T-helper 1 cell (primary cell): ENCODE results near the gene PIGQ.

Source experiments
- DNase-seq, 5 donors: peaks; one replicate each; pipeline ENCODE4 v3.0.0-alpha.2; 2012 to 2020
- total RNA-seq, 4 donors: gene quantifications; one replicate each; lab custom pipeline; 2026; lab: John Stamatoyannopoulos, UW

PIGQ gene
- total RNA-seq, result 15.8 to 21.1 (median 18.2) reads per million in 4 donors

GRCh38 chr16:569445-570254 lies at the start of gene PIGQ:
Gene PIGQ (plus strand): TSS chr16:569968. CDS start chr16:574075, 4,107 bp downstream.
- DNase-seq, result peak; percentile 44 to 72 (median 50)

GRCh38 chr16:520847-521246 lies 48.9 kb upstream of the PIGQ start:
- DNase-seq, result no peak

DNA sequence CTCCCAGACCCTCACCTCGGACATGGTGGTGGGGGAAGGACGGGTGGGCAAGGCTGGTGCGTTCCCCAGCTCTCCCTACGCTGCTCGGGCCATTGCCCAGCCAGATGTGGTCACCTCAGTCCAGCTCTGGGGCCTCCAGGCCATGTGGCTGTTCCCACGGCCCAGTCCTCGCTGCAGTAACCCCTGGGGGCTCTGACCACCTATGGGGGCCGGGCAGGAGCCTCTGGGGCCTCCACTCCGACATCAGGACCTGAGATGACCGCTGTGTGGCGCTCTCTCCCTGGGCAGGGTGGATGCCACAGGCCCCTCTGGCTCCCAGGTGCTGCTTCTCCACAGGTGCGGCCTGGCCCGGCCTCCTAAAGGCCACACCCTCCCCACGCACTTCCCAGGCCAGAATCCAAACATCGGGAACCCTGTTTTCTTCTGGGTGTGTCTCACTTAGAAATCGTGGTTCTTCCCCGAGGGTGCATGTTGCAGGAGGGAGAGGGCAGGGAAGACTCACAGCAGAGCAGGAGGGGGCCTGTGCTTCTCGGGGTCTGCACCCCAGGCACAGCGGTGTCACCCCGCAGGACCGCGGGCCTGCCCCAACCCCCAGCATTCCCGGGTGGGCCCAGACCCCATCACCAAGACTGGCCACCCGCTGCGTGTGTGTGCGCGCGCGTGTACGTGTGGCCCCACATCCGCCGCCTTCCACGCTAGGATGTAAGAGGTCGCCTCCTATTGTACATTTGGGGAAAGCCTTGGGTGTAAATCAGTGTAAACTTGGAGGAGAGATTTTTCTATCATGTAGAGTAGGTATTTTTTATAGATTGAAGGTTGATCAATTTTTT lies 48.2 kb upstream of the PIGQ start:
- no peak for DNase-seq

DNA sequence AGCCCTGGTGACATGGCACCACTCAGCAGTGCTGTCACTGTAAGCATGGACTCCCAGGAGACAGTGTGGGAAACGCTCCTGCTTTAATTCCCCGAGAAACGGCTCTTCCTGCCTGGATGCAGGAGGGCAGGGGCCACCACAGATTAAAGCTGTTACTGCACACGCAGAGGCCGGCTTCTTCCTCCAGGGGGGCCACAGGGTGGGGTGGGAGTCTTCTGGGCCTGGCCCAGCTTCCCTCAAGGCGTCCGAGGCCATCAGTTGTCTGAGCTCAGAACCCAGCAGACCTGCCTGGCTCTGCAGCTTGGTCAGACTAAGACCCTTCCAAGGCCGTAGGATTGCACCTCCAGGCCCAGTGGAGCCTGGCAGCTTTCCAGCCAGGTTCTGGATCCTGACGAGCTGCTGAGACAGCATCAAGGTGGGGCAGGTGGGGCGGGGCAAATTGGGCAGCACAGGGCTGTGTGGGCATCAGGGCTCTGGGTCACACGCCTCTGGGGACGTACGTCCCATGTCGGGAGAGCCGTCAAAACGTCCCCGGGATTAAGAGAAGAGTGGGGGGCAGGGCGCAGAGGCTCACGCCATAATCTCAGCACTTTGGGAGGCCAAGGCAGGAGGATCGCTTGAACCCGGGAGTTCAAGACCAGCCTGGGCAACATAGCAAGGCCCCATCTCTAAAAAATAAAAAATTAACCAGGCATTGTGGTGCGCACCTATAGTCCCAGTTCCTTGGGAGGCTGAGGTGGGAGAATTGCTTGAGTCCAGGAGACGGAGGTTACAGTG lies 47.3 kb upstream of the PIGQ start:
- DNase-seq, result no peak

GRCh38 chr16:523097-523741 lies 46.5 kb upstream of the PIGQ start:
- no peak for DNase-seq

DNA sequence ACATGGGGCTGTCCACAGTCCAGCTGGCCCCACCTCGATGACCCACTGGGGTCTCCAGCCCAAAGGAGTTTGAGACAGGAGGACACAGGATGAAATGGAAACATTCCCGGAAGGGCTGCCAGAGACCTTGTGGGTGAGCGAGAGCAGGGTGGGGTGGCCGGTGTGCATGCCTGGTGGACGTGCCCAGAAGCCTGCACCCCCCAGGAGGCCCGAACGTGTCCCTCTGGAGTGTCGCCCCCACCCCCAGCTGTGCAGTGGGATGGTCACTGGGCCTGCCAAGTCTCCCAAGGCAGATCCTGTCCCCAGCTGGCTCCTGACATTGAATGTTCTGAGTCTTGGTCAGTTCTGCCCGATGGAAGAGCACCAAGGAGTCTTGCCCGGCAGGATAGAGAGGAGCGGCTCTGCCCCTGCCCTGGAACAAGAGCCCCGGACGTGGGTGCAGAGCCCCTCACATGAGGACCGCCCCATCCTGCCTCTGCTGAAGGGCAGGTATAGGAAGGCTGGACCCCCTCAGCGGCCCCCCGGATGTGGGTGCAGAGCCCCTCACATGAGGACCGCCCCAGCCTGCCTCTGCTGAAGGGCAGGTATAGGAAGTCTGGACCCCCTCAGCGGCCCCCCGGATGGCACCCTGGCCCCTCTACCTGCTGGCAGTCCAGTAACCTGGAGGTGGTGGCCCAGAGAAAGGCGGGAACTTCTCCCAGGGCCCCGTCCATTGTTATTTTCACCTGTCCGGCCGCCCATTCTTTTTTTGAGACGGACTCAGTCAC lies 45.3 kb upstream of the PIGQ start:
- no peak for DNase-seq

DNA sequence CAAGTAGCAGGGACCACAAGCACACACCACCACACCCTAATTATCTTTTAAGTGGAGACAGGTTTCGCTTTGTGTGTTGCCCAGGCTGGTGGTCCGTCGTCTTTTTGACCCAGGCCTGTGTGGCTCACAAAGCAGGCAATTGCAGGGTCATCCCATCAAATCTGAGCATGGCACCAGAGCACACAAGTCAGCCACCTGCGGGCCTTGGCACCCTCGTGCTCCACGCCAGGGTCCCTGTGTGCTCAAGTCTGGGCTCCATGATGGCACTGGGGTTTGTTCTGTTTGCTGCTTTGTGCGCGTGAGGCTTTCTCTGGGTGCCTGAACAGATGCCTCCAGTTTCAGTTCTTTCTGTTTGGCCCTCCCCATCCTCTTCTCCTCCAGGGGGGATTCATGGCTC lies 44.6 kb upstream of the PIGQ start:
- DNase-seq, result no peak

GRCh38 chr16:525520-526180 lies 44.1 kb upstream of the PIGQ start:
- DNase-seq, result peak in 1 of 5 donors; percentile 88

GRCh38 chr16:526181-527014 lies 43.4 kb upstream of the PIGQ start:
- DNase-seq, result peak in 1 of 5 donors; percentile 2

DNA sequence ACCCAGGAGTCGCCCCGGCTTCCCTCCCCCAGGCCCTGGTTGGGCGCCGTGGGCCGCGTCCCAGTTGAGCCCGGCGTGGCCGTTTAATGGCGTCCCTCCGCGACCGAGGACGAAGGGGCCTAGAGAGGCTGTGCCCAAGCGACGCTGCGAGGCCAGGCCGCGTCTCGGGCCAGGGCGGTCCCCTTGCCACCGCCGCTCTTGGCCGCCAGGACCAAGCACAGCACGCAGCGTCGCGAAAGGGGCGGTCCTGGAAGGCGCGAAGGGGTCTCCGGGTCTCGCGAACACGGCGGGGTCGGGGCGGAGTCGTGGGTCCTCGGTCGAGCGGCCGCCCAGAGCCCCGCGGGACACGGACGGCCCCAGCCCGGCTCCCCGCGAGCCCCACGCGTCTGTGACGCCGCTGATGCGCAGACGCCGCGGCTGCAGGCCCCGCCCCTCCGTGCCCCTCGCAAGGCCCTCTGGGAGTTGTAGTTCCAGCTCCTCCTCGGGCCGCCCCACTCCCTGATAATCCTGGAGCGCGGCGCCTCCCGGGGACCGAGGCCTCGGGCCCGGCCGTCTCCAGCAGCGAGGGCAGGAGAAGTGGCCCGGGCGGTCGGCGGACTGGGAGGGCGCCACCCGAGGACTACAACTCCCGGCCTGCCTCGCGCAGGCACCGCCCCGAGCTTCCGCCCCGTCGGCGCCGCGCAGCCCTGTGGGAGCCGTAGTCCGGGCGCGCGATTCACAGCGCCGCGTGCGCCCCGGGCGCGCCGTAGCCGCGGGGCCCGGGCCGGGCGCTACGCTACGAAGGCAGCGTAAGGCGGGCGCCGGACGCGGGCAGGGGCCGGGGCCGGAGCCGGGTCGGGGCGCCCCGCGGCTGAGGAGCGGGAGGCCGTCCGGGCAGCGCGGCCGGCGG lies 42.5 kb upstream of the PIGQ start, which contains the start of gene CAPN15:
Gene CAPN15, plus strand, starts transcription at position 698 of the 889 bp plus-strand sequence. CDS start 19,127 bp downstream, outside the sequence.
- DNase-seq, result peak; percentile 74 to 87 (median 79)

DNA sequence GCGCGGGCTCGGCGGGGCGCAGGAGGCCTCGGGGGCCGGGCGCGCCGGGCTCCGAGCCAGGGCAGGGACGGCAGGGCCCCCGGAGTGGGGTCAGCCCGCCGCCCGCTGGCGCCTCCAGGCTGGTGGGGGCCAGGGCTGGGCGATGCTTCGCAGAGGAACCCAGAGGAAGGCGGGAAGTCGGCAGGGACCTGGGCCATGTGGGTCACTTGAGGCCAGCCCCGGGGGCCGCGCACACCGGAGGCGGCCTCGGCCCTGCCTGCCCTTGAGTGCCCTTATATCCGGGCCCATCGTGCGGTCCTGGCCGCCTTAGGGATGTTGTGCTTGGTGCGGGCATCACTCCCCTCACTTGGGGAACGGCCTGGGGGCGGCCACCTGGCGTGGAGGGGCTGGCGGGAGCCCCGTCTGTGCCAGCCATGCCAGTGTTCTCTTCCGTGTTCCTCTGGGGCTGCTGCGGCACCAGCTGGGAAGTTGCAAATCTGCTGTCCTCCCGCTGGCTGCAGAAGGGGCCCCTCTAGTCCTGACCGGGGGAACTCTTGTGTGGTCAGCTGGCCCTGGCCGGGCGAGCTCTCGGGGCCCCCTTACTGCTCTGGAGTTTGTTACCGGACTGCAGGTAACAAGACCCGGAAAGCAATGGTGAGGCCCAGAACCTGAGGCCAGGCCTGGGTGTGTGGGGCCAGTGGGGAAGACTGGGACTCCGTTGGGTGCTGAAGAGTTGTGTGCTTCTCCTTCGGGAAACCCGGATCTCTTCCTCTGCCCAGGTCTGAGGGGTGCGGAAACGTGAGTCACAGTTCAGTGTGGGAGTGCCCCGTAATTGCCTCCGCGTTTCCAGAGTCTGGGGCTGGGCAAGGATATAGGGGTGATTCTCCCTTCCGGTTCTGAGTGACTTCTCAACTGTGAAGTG lies 41.4 kb upstream of the PIGQ start:
- peak in 2 of 5 donors; percentile 21 to 36 for DNase-seq

- DNase-seq, result peak in 1 of 5 donors; percentile 52
Observed at GRCh38 chr16:529012-529575, 40.7 kb upstream of the PIGQ start.

- no peak for DNase-seq
Observed at GRCh38 chr16:530111-530817, 39.5 kb upstream of the PIGQ start.

DNA sequence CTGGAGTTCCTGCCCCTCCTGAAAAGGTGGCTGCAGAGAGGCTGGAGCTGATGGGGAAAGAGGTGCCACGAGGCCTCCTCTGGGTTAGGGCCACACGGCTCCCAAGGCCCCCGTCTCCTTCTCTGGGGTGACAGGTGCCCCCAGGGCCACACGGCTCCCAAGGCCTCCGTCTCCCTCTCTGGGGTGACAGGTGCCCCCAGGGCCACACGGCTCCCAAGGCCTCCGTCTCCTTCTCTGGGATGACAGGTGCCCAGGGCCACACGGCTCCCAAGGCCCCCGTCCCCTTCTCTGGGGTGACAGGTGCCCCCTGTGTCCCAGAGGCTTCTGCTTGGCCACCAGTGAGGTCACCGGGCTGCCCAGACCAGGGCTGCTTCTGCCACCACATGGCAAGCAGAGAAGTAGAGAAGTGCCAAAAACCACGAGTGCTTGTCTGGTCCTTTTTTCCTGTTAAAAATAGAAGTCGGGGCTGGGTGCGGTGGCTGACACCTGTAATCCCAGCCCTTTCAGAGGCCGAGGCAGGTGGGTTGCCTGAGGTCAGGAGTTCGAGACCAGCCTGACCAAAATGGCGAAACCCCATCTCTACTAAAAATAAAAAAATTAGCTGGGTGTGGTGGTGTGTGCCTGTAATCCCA lies 38.2 kb upstream of the PIGQ start:
- no peak for DNase-seq

GRCh38 chr16:533391-534123 lies 36.2 kb upstream of the PIGQ start:
- DNase-seq, result no peak
